GM12873 (cell line): ENCODE measurements around the gene PHETA2.

Source experiments
- TF ChIP-seq, protein P1 (sequence below): IDR thresholded peaks from 2 replicates; pipeline ENCODE4 v1.5.1; 2012; ENCODE audit warnings: low read depth, mild to moderate bottlenecking, moderate library complexity, low read length, control low read depth; ENCODE audit not compliant: insufficient read depth; ENCODE audit errors: missing control alignments

PHETA2 gene, protein sequence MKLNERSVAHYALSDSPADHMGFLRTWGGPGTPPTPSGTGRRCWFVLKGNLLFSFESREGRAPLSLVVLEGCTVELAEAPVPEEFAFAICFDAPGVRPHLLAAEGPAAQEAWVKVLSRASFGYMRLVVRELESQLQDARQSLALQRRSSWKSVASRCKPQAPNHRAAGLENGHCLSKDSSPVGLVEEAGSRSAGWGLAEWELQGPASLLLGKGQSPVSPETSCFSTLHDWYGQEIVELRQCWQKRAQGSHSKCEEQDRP

DNA sequence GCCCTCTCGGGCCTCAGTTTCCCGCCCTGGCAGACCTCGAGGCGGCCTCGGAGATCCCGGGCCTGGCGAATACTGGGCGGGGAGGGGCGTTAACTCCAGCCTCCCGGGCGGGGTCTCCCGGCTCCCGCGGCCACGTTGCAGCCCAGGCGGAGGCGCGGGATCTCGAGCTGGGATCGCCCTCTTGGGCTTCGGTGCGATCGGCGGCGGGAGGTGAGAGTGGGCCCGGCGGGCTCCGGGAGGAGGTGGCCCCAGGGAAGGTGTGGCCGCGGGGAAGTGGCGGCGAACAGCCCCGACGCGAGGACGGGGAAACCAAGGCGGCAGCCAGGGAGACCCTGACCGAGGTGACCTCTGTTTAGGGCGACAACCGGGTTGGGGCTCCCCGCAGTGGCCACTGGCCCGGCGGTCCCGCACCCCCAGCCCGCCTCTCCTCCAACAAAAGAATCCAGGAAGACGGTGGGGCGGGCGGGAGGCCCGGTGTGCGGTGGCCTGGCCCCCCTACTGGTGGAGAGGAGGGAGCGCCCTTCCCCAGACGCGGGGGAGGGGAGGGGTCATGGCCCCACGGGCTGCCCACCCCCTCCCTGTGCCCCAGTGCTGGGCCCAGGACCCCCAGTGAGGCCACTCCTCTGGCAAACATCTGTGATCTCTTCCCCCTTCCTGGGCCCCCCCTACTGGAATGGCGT lies at the start of gene PHETA2:
Gene PHETA2, plus strand, starts transcription at position 117 of the 680 bp plus-strand sequence. CDS start 3,046 bp downstream, outside the sequence.
- TF ChIP-seq, protein P1, sequence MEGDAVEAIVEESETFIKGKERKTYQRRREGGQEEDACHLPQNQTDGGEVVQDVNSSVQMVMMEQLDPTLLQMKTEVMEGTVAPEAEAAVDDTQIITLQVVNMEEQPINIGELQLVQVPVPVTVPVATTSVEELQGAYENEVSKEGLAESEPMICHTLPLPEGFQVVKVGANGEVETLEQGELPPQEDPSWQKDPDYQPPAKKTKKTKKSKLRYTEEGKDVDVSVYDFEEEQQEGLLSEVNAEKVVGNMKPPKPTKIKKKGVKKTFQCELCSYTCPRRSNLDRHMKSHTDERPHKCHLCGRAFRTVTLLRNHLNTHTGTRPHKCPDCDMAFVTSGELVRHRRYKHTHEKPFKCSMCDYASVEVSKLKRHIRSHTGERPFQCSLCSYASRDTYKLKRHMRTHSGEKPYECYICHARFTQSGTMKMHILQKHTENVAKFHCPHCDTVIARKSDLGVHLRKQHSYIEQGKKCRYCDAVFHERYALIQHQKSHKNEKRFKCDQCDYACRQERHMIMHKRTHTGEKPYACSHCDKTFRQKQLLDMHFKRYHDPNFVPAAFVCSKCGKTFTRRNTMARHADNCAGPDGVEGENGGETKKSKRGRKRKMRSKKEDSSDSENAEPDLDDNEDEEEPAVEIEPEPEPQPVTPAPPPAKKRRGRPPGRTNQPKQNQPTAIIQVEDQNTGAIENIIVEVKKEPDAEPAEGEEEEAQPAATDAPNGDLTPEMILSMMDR, result peak; percentile 37

DNA sequence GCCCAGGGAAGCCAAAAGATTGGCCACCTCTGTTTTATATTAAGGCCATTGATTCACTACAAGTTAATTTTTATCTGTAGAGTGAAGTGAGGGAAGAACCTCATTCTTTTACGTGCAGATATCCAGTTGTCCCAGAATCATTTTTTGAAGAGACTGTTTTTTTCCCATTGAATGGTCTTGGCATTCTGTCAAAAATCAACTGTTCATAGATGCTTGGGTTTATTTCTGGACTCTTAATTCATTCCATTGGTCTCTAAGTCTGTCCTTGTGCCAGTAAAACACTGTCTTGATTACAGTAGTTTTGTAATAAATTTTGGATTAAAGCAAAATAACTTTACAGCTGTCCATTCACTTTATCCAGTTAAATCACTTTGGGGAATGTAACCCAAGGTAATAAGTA lies 48.6 kb upstream of the PHETA2 start:
- TF ChIP-seq, protein P1, result no peak

DNA sequence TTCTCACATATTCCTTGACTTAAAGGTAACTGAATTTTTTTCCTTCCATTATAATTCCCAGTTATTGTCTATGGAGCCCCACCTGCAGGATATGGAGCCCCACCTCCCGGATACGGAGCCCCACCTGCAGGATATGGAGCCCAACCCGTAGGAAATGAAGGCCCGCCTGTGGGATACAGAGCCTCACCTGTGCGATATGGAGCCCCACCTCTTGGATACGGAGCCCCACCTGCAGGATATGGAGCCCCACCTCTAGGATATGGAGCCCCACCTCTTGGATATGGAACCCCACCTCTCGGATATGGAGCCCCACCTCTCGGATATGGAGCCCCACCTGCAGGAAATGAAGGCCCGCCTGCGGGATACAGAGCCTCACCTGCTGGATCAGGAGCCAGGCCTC lies 47.3 kb upstream of the PHETA2 start:
- TF ChIP-seq, protein P1, result no peak

DNA sequence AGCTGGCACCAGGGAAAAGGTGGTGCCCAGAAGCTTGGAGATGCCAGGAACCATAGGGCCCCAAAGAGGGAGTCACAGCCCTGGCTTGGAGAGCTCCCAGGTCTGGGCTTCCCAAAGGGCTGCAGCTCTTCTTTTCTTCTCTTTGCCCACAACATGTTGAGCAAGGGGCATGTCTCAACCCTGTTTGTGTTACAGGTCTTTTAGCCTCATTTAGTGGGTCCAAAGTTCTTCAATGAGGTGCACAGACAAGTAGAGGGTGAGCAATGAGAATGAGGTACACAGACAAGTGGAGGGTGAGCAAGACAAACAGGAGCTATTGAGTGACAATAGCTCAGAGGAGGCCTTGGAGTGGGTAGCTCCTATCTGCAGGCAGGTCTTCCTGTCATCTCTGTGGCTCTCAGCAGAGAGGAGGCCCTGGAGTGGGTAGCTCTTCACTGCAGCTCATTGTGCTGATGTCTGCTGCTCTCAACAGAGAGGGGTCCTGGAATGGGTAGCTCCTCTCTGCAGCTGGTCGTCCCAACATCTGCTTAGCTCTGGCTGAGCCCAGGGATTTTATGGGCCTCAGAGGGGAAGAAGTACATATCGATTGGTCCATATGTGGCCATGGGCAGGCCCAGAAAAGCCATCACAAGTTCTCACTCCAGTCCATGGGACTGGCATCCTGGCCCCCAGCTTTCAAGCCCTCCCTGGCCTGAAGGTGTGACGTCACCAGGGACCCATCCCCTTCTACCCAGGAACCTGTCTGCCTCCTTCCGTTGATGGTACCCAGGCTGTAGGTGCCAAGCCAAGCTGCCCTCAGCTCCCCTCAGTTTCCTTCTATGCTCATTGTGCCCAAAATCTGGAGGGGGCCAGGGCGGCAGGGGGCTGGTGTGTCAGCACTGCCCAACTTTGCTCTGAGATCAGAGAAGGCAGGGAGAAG lies 40.5 kb upstream of the PHETA2 start:
- TF ChIP-seq, protein P1, result no peak

DNA sequence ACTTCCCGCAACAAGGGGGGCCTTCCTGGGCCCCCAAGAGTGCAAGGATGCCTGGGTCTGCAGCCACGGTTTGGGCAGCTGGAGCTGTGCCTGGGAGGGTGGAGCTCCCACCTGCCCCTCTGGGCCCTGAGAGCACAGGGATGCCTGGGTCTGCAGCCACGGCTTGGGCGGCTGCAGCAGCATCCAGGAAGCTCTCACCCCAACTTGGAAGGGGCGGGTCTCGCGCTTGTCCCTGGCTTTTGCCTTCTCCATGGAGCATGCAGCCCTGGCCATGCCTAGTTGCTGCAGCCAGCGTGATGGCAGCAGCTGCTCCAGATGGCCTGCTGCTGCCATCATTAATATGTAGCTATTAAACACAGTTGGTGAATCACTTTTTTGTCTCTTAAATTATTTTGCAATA lies 38.8 kb upstream of the PHETA2 start:
- TF ChIP-seq, protein P1, result no peak

DNA sequence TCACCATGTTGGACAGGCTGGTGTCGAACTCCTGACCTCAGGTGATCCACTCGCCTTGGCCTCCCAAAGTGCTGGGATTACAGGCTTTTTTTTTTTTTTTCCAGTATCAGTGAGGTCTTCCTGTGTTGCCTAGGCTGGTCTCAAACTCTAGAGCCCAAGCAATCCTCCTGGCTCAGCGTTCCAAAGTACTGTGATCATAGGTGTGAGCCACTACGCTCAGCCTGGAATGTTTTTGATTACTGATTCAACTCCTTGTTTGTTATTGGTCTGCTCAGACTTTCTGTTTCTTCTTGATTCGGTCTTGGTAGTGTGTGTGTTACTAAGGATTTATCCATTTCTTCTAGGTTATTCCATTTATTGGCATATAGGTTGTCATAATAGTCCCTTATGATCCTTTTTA lies 34.8 kb upstream of the PHETA2 start:
- TF ChIP-seq, protein P1, result no peak

DNA sequence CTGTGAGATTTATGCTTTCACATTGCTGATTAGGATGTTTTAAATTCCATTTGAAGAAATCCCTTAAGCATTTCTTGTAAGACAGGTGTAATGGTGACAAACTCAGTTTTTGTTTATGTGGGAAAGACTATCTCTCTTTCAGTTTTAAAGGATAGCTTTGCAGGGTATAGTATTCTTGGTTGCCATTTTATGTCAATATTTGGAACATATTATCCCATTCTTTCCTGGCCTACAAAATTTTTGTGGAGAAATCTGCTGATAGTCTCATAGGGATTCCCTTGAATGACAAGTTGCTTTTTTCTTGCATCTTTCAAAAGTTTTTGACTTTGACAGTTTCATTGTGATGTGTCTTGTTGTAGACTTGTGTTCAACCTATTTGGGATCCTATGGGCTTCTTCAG lies 32.3 kb upstream of the PHETA2 start:
- TF ChIP-seq, protein P1, result no peak
